ENCODE data around the gene AOPEP. TPM values are rescaled to one million over a fixed set of nuclear protein-coding genes. Genes with fewer than 3 reads are reported as not detected.

AOPEP gene
- total RNA-seq, 4 donors from 2014 or later: 80.7 to 428 (median 126) TPM

- no peaks in the 10 kb centered on the region for H3K27me3 ChIP-seq
- intact Hi-C loops (cut with DNase I; ENCODE audit: low total_unique reads): loop anchor here (10.0 kb wide), 1 partner anchor 94 kb away; no protein-coding TSS in a partner anchor
- peaks cover 6 to 39% of the 10 kb centered on the region in 2 donors for H3K4me1 ChIP-seq
- no peak overlapping the region for H3K4me3 ChIP-seq
- no peak for TF ChIP-seq POLR2A (IDR thresholded peaks at IDR 0.05)
- no peak for TF ChIP-seq CTCF (IDR thresholded peaks at IDR 0.05)
- peak overlapping the region; percentile 47 to 100 for H3K27ac ChIP-seq
- no peaks in the 10 kb centered on the region for H3K9me3 ChIP-seq
- no peak for DNase-seq
- no peaks in the 10 kb centered on the region for H3K36me3 ChIP-seq
Measured at GRCh38 chr9:95030344-95030743, 303.8 kb downstream of the AOPEP start.

- TF ChIP-seq CTCF (IDR thresholded peaks at IDR 0.05) (no peak), POLR2A (IDR thresholded peaks at IDR 0.05) (no peak)
- H3K9me3 ChIP-seq: no peaks in the 10 kb centered on the region
- intact Hi-C loops (cut with DNase I; ENCODE audit: low total_unique reads): loop anchor here (10.0 kb wide), 1 partner anchor 94 kb away; no protein-coding TSS in a partner anchor
- H3K4me3 ChIP-seq: no peak overlapping the region
- H3K27ac ChIP-seq: peak overlapping the region; percentile 47 to 100
- H3K36me3 ChIP-seq: no peaks in the 10 kb centered on the region
- H3K4me1 ChIP-seq: peaks cover 8 to 39% of the 10 kb centered on the region in 2 donors
- H3K27me3 ChIP-seq: no peaks in the 10 kb centered on the region
- DNase-seq: no peak
Measured at GRCh38 chr9:95030920-95031642, 304.6 kb downstream of the AOPEP start.

GRCh38 chr9:95031711-95032461, 305.4 kb downstream of the AOPEP start:
- no peak overlapping the region for H3K4me3 ChIP-seq
- no peak for DNase-seq
- no peaks in the 10 kb centered on the region for H3K36me3 ChIP-seq
- no peak for TF ChIP-seq POLR2A (IDR thresholded peaks at IDR 0.05)
- TF ChIP-seq CTCF (IDR thresholded peaks at IDR 0.05): no peak
- H3K9me3 ChIP-seq: no peaks in the 10 kb centered on the region
- peak overlapping the region; percentile 47 to 100 for H3K27ac ChIP-seq
- intact Hi-C loops (cut with DNase I; ENCODE audit: low total_unique reads): loop anchor here (10.0 kb wide), 1 partner anchor 93 kb away; no protein-coding TSS in a partner anchor
- H3K4me1 ChIP-seq: peaks cover 11 to 32% of the 10 kb centered on the region in 2 donors
- H3K27me3 ChIP-seq: no peaks in the 10 kb centered on the region

- Histone ChIP-seq H3K4me3 (no peak overlapping the region), H3K27ac (peak overlapping the region; percentile 47 to 100), H3K36me3 (no peaks in the 10 kb centered on the region), H3K9me3 (no peaks in the 10 kb centered on the region), H3K27me3 (no peaks in the 10 kb centered on the region), H3K4me1 (peaks cover 11 to 27% of the 10 kb centered on the region in 2 donors)
- intact Hi-C loops (cut with DNase I; ENCODE audit: low total_unique reads): loop anchor here (10.0 kb wide), 1 partner anchor 92 kb away; no protein-coding TSS in a partner anchor
- DNase-seq: no peak
- TF ChIP-seq POLR2A (IDR thresholded peaks at IDR 0.05): no peak
- TF ChIP-seq CTCF (IDR thresholded peaks at IDR 0.05): no peak
Measured at GRCh38 chr9:95032580-95033341, 306.3 kb downstream of the AOPEP start.

Data from uterus (tissue), 4 donors.